IPS-18c (cell line): Measurements from ENCODE around the gene CALY.

Source experiments
- H3K4me3 ChIP-seq: 2 replicates; pipeline ENCODE4 v1.7.0; 2013; ENCODE audit warnings: low read depth, mild to moderate bottlenecking, low read length, moderate library complexity; ENCODE audit not compliant: insufficient read depth
- H3K9me3 ChIP-seq: one replicate; pipeline ENCODE4 v1.6.1; 2013; ENCODE audit warnings: mild to moderate bottlenecking, low read length, moderate library complexity; ENCODE audit not compliant: control insufficient read depth, insufficient read depth

CALY gene

DNA sequence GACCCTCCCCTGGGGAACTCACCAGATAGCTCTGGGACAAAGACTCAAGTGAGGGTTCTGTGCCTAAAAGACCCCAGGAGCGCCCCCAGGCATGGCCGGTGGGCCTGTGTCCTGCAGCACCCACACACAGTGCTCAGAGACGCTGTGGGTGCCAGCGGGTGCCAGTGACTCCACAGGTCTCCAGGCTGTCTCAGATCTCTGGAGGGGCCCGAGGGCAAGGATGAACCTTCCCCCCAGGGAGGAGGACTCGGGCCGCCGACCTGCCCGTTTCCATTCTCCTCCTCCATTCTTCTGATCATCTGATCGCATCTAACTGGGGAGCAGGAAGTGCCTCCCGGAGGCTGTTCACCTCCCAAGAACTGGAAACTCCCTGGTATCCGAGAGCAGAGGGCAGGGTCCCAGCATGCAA, 61.0 kb downstream of the CALY start:
- Histone ChIP-seq H3K9me3 (no peaks in the 10 kb centered on the region), H3K4me3 (no peak overlapping the region)

DNA sequence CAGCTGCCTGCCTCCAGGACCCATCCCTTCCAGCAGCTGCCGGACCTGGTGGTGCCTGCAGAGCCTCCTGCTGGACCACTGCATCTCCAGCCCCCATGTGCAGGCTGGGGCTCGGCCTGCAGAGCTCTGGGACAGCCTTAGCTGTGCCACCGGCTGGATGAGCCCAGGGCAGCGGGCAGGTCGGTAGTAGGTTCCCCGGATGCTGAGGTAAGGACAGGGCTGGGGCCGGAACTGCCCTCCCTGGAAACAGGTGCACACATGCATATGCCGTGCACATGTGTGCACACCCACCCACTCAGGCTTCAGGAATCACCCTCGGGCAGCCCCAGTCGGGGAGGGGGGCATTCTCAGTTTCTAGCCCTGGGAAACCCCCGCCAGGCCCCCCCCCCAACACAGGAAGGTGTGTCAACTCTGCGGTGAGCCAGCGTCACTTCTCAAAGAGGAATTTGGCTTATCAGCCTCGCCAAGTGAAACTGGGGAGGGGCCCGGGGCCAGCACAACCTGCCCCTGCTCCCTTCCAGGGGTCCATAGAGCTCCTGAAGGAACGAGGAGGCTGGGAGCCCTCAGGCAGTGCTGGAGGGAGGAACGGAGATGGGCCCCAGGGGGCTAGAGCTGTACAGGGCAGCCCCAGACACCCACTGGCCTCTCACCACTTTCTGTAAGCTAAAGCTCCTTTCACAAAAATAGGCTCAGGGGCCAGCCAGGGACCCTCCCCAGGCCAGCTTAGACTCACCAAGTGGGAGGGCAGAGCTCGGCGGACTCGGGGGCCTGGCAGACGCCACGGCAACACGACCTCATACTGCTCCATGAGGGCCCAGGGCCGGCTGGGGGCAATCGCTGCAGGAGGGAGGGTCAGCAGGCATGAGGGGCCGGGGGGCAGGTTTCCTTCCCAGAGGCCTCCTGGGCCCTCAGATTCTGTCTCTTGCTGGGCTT, 61.7 kb downstream of the CALY start:
- no peak overlapping the region for H3K4me3 ChIP-seq
- no peaks in the 10 kb centered on the region for H3K9me3 ChIP-seq
